GM21515 (cell line): Measurements from ENCODE around the gene RGS12.

ENCODE experiments used
- ATAC-seq: cut with Tn5 transposase; IDR thresholded peaks from one replicate; pipeline ENCODE4 v1.9.1; 2021; ENCODE audit not compliant: unreplicated experiment

The RGS12 gene

GRCh38 chr4:3269991-3270611, 22.7 kb upstream of the RGS12 start:
- ATAC-seq, result no peak

- no peak for ATAC-seq
Observed at GRCh38 chr4:3271131-3271530, 21.7 kb upstream of the RGS12 start.

- no peak for ATAC-seq
Observed at GRCh38 chr4:3276986-3277385, 15.8 kb upstream of the RGS12 start.

GRCh38 chr4:3280466-3280865, 12.4 kb upstream of the RGS12 start:
- no peak for ATAC-seq

- no peak for ATAC-seq
Observed at GRCh38 chr4:3283483-3283882, 9.3 kb upstream of the RGS12 start.

- no peak for ATAC-seq
Observed at GRCh38 chr4:3283916-3284315, 8.9 kb upstream of the RGS12 start.

GRCh38 chr4:3284734-3285557, 7.9 kb upstream of the RGS12 start:
- no peak for ATAC-seq

GRCh38 chr4:3285558-3286334, 7.1 kb upstream of the RGS12 start:
- ATAC-seq, result peak; percentile 85

- ATAC-seq, result no peak
Observed at GRCh38 chr4:3286335-3287175, 6.3 kb upstream of the RGS12 start.

- ATAC-seq, result no peak
Observed at GRCh38 chr4:3287271-3287971, 5.4 kb upstream of the RGS12 start.

- ATAC-seq, result no peak
Observed at GRCh38 chr4:3287972-3288570, 4.8 kb upstream of the RGS12 start.

GRCh38 chr4:3288571-3289094, 4.2 kb upstream of the RGS12 start:
- ATAC-seq, result no peak

- ATAC-seq, result no peak
Observed at GRCh38 chr4:3290476-3290875, 2.3 kb upstream of the RGS12 start.

- ATAC-seq, result no peak
Observed at GRCh38 chr4:3290889-3291321, 1.9 kb upstream of the RGS12 start.

- no peak for ATAC-seq
Observed at GRCh38 chr4:3291411-3291968, 1.3 kb upstream of the RGS12 start.

GRCh38 chr4:3291969-3292570, 751 bp upstream of the RGS12 start:
- peak; percentile 15 for ATAC-seq

- ATAC-seq, result no peak
Observed at GRCh38 chr4:3293401-3294391, 875 bp downstream of the RGS12 start.
